Measurements from ENCODE around the gene TSEN34. TPM values are rescaled to one million over a fixed set of nuclear protein-coding genes. Genes with fewer than 3 reads are reported as not detected.

The TSEN34 gene
- total and polyA plus RNA-seq, 3 donors from 2014 or later, result 73.1 to 177 (median 162) TPM

- intact Hi-C loops (cut with DNase I; ENCODE audit: low total_unique reads), result no loop called here
- Histone ChIP-seq H3K36me3 (ENCODE audit: low read depth, missing control alignments) (no peaks in the 10 kb centered on the region), H3K27me3 (no peaks in the 10 kb centered on the region), H3K27ac (no peak overlapping the region), H3K9me3 (no peaks in the 10 kb centered on the region), H3K4me1 (no peaks in the 10 kb centered on the region), H3K4me3 (no peak overlapping the region)
- TF ChIP-seq CTCF (IDR thresholded peaks at IDR 0.05), result no peak
- TF ChIP-seq POLR2A (IDR thresholded peaks at IDR 0.05), result no peak
- DNase-seq, result no peak
- WGBS, 2 donors, result 54 to 56% methylated on average over 2 to 3 of the region's 3 CpGs
Measured at GRCh38 chr19:54147676-54148075, 43.4 kb upstream of the TSEN34 start.

- Histone ChIP-seq H3K9me3 (no peaks in the 10 kb centered on the region), H3K36me3 (ENCODE audit: low read depth, missing control alignments) (no peaks in the 10 kb centered on the region), H3K4me3 (no peak overlapping the region), H3K4me1 (no peaks in the 10 kb centered on the region), H3K27me3 (no peaks in the 10 kb centered on the region), H3K27ac (no peak overlapping the region)
- TF ChIP-seq POLR2A (IDR thresholded peaks at IDR 0.05), result no peak
- TF ChIP-seq CTCF (IDR thresholded peaks at IDR 0.05), result no peak
- intact Hi-C loops (cut with DNase I; ENCODE audit: low total_unique reads), result no loop called here
- WGBS, 2 donors, result 69 to 87% methylated on average over 3 to 19 of the region's 19 CpGs
- no peak for DNase-seq
Measured at GRCh38 chr19:54148158-54148557, 43.0 kb upstream of the TSEN34 start.

- intact Hi-C loops (cut with DNase I; ENCODE audit: low total_unique reads), result no loop called here
- H3K4me1 ChIP-seq, result no peaks in the 10 kb centered on the region
- no peak for DNase-seq
- H3K36me3 ChIP-seq (ENCODE audit: low read depth, missing control alignments), result no peaks in the 10 kb centered on the region
- H3K9me3 ChIP-seq, result no peaks in the 10 kb centered on the region
- H3K4me3 ChIP-seq, result no peak overlapping the region
- H3K27ac ChIP-seq, result no peak overlapping the region
- no peaks in the 10 kb centered on the region for H3K27me3 ChIP-seq
- TF ChIP-seq CTCF (IDR thresholded peaks at IDR 0.05) (no peak), POLR2A (IDR thresholded peaks at IDR 0.05) (no peak)
- 85% methylated on average over 12 of the region's 12 CpGs for WGBS, 2 donors
Measured at GRCh38 chr19:54149021-54149812, 41.9 kb upstream of the TSEN34 start.

GRCh38 chr19:54151362-54152035 is 39.6 kb upstream of the TSEN34 start:
- 80 to 84% methylated on average over 18 to 23 of the region's 23 CpGs for WGBS, 2 donors
- no peak for TF ChIP-seq POLR2A (IDR thresholded peaks at IDR 0.05)
- TF ChIP-seq CTCF (IDR thresholded peaks at IDR 0.05), result no peak
- Histone ChIP-seq H3K4me1 (no peaks in the 10 kb centered on the region), H3K36me3 (ENCODE audit: low read depth, missing control alignments) (no peaks in the 10 kb centered on the region), H3K4me3 (no peak overlapping the region), H3K27ac (no peak overlapping the region), H3K27me3 (no peaks in the 10 kb centered on the region), H3K9me3 (no peaks in the 10 kb centered on the region)
- no peak for DNase-seq
- intact Hi-C loops (cut with DNase I; ENCODE audit: low total_unique reads), result no loop called here
